RWPE1 (cell line): ENCODE measurements around the gene BDH1.
"Not testable (repeated sequence)": the region's sequence is repeated elsewhere in the genome, so short reads cannot be mapped to it uniquely, and the experiment has no call there.

Experiments
- CTCF ChIA-PET: fragments of 350-600 bp; sonication (Branson Sonifier 250); formaldehyde crosslinking; extraction: SDS; loops from one replicate; lab custom pipeline; 2021; lab: Yijun Ruan, JAX
- POLR2A ChIA-PET: fragments of 400-600 bp; formaldehyde crosslinking; extraction: SDS; loops from one replicate; lab custom pipeline; 2020; ENCODE audit warnings: antibody characterized with exemption; ENCODE audit not compliant: low non-redundant PET; lab: Yijun Ruan, JAX
- DNase-seq: peaks from one replicate; pipeline ENCODE4 v3.0.0; 2012; ENCODE audit warnings: low spot score
- H3K27ac ChIP-seq: fragments of 450-650 bp; 2 replicates; pipeline ENCODE4 v1.5.1; 2017
- TF ChIP-seq, protein P1 (sequence below): fragments of 450-650 bp; conservative IDR thresholded peaks from 2 replicates; pipeline ENCODE4 v1.5.1; 2017; ENCODE audit warnings: low read depth, mild to moderate bottlenecking

BDH1 gene

DNA sequence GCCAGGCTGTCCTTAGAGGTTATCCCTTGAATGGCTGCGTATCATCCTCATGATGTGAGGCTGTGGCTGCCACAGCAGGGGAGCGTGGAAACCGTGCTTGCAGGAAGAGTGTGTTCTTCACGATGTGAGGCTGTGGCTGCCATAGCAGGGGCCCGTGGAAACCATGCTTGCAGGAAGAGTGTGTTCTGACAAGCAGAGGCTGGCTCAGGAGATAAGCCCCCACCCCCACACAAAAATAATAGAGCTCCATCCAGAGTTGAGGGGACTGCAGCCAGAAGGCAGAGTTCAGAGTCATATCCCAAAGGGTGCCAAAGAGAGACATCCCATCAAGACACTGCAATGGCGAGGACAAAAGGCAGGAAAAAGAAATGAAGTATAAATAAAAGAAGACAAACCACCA, 22.6 kb upstream of the BDH1 start:
- POLR2A ChIA-PET = no interaction called here

DNA sequence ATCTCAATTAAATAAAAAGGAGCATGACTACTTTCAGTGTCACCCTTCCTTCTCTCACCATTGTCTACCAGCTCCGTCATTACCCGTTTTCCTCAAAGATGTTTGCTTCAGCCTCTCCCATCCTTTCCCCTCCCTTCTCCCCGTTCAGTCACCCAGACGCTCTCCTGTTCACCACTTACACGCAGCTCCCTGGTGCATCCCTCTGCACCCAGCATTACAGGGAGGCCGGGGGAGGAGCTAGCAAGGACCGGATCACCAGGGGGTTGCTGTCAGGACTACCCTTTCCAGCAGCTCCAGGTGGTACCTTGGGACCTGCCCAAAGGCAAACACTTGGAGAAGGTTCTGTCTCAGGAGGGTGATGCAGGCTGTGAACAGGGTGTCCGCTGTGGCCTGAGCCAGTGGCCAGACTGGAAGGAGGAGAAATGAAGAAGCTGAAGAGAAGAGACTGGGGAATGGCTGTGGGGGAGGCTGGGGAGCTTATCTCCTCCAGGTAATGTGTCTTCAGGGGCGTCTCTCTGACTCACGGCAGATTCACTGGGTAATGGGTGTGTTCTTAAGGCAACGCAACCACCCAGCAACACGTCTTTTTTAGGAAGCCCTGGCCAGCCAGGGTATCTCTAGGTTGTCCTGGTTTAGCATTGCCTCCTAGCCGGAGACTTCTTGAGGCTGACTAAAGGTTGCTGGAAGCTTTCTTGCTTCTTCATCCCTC, 21.8 kb upstream of the BDH1 start:
- ChIA-PET CTCF (interaction anchor here (0.6 to 1.5 kb wide), 3 partner anchors 22 to 91 kb away, joined by 3 to 5 read pairs (median 3); no protein-coding TSS in a partner anchor), POLR2A (no interaction called here)
- no peak overlapping the region for H3K27ac ChIP-seq
- TF ChIP-seq, protein P1, sequence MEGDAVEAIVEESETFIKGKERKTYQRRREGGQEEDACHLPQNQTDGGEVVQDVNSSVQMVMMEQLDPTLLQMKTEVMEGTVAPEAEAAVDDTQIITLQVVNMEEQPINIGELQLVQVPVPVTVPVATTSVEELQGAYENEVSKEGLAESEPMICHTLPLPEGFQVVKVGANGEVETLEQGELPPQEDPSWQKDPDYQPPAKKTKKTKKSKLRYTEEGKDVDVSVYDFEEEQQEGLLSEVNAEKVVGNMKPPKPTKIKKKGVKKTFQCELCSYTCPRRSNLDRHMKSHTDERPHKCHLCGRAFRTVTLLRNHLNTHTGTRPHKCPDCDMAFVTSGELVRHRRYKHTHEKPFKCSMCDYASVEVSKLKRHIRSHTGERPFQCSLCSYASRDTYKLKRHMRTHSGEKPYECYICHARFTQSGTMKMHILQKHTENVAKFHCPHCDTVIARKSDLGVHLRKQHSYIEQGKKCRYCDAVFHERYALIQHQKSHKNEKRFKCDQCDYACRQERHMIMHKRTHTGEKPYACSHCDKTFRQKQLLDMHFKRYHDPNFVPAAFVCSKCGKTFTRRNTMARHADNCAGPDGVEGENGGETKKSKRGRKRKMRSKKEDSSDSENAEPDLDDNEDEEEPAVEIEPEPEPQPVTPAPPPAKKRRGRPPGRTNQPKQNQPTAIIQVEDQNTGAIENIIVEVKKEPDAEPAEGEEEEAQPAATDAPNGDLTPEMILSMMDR = no peak
- no peak for DNase-seq

More for the DNA sequence above, 22.6 kb upstream of the BDH1 start:
- CTCF ChIA-PET = interaction anchor here (0.6 to 1.5 kb wide), 2 partner anchors 21 to 90 kb away, joined by 3 to 5 read pairs; no protein-coding TSS in a partner anchor
- H3K27ac ChIP-seq = no peak overlapping the region
- DNase-seq = no peak
- TF ChIP-seq, protein P1 = no peak

DNA sequence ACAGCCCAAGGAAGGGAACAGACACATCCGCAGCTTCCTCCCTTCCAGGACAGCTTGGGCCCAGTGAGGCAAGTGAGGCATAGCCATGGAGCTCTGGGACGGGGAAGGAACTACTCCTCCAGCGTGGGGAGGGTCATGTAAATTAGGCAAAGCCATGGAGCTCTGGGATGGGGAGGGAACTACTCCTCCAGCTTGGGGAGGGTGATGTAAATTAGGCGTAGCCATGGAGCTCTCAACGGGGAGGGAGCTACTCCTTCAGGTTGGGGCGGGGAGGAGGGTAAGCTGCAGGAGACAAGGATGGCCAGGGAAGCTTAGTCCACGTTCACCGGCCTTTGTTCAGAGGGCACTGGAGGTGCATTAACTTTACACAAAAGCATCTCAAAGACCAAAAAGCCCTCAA, 21.1 kb upstream of the BDH1 start:
- ChIA-PET CTCF (interaction anchor here (0.8 kb wide), 1 partner anchor 67 kb away, joined by 3 read pairs; no protein-coding TSS in a partner anchor), POLR2A (no interaction called here)
- TF ChIP-seq, protein P1 = no peak
- no peak overlapping the region for H3K27ac ChIP-seq
- DNase-seq = no peak

DNA sequence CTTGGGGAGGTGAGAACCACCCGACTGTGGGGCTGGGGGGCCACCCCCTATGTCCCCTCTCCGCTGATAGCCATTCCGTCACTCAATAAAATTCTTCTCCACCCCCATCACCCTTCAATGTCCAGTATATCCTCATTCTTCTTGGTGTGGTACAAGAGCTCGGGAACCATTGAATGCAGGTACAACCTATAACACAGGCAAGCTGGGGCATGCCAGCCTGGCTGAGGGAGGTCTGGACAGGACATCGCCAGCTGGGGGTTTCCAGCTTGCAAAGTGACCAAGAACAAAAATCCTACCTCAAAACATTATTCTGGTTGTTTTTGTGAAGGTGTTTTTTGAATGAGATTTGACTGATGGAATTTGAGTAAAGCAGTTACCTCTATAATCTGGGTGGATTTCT, 19.6 kb upstream of the BDH1 start:
- no peak for DNase-seq
- ChIA-PET CTCF (no interaction called here), POLR2A (no interaction called here)
- no peak overlapping the region for H3K27ac ChIP-seq
- TF ChIP-seq, protein P1 = no peak

DNA sequence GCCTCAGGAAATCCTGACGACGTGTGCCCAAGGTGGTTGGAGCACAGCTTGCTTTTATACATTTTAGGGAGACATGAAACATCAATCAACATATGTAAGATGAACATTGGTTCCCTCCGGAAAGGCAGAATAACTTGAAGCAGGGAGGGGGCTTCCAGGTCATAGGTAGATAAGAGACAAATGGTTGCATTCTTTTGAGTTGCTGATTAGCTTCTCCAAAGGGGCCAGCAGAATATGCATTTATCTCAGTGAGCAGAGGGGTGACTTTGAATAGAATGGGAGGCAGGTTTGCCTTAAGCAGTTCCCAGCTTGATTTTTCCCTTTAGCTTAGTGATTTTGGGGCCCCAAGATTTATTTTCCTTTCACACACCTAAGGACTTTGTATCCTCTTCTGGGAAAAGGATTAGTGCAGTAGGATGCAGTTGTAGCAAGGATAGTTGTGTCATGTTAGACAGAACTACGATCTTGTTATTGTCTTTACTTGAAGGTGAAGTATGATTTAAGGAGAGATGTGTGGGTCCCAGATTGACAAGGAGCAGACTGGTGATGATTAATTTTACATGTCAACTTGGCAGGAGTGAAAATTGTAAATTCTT, 18.7 kb upstream of the BDH1 start:
- H3K27ac ChIP-seq, DNase-seq, CTCF ChIA-PET, POLR2A ChIA-PET: not testable (repeated sequence)

DNA sequence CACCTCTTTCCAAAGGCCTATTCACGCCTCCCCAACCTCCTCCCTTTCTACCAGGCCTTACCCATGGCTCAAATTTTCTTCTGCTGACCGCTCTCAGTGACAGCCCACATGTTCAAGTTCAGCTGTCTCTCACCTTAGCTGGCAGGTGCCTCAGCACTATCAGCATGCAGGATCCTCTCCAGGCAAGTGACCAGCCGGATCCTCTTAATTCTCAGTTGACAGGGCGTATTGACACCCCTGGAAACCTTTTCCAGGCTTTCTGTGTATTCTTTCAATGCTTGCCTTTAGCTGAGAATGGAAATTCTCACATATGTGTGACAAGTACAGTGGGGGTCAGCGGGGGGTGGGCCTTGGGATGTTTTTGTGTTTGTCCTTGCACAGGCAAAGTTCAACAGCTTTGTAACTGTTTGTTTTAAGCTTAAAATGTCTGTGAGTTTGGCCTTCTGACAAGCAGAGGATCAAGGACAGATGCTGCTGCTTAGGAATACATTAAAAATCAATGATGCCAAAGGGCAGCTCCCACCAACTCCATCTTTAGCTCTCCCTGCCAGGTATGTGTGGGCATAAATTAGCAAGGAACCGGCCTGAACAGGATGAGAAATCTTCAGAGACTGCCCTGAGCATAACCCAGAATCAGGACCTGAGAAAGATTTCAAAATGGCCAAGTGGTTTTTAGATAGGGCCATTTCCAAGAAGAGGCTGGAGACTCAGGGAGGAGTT, 17.4 kb upstream of the BDH1 start:
- ChIA-PET CTCF (interaction anchor here (1.0 to 1.2 kb wide), 2 partner anchors 10 to 26 kb away, joined by 3 to 4 read pairs; no protein-coding TSS in a partner anchor), POLR2A (no interaction called here)
- no peak overlapping the region for H3K27ac ChIP-seq
- DNase-seq = no peak
- TF ChIP-seq, protein P1 = no peak

DNA sequence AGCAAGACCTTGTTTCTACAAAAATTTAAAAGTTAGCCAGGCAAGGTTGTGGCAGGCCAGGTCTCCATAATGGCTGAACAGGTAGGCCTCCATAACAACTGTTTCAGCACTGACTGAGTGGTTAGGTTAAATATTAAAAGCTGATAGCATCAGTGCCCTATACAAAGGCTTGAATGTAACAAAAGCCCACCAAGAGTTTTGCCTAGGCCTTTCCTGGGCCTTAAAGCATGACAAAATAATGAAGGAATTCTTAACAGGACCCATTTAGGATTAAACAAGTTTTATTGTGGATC, 16.1 kb upstream of the BDH1 start:
- DNase-seq, POLR2A ChIA-PET, H3K27ac ChIP-seq: not testable (repeated sequence)
- CTCF ChIA-PET = interaction anchor here (1.2 kb wide), 1 partner anchor 27 kb away, joined by 4 read pairs; no protein-coding TSS in a partner anchor

DNA sequence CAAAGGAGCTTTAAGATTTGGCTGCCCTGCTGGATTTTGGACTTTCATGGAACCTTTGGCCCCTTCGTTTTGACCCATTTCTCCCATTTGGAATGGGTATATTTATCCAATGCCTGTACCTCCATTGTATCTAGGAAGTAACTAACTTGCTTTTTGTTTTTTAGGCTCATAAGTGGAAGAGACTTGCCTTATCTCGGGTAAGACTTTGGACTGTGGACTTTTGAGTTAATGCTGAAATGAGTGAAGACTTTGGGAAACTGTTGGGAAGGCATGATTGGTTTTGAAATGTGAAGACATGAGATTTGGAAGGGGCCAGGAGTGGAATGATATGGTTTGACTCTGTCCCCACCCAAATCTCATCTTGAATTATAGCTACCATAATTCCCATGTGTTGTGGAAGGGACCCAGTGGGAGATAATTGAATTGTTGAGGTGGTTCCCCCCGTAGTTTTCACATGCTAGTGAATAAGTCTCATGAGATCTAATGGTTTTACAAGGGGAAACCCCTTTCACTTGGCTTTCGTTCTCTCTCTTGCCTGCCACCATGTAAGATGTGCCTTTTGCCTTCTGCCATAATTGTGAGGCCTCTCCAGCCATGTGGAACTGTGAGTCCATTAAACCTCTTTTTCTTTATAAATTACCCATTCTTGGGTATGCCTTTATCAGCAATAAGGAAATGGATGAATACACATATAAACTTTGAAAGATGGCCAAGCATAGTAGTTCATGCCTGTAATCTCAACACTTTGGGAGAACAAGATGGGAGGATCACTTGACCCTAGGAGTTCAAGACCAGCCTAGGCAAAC, 15.5 kb upstream of the BDH1 start:
- POLR2A ChIA-PET, DNase-seq, CTCF ChIA-PET: not testable (repeated sequence)

DNA sequence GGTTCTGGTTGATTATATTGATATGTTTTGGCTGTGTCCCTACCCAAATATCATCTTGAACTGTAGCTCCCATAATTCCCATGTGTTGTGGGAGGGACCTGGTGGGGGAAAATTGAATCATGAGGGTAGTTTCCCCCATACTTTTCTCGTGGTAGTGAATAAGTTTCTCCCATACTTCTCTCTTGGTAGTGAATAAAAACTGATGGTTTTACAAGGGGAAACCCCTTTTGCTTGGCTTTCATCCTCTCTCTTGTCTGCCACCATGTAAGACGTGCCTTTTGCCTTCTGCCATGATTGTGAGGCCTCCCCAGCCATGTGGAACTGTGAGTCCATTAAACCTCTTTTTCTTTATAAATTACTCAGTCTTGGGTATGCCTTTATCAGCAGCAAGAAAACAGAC, 13.7 kb upstream of the BDH1 start:
- DNase-seq, H3K27ac ChIP-seq, POLR2A ChIA-PET: not testable (repeated sequence)
- CTCF ChIA-PET = interaction anchor here (0.7 kb wide), 1 partner anchor 233 kb away, joined by 3 read pairs; no protein-coding TSS in a partner anchor

More for the DNA sequence above, 15.5 kb upstream of the BDH1 start:
- H3K27ac ChIP-seq = not testable (repeated sequence)
